DMS 273 (cell line): ENCODE results near the gene FNDC3B.

ENCODE experiments used
- DNase-seq: peaks from one replicate; lab custom pipeline; 2025; ENCODE audit not compliant: unreplicated experiment; lab: John Stamatoyannopoulos, UW

Gene FNDC3B

GRCh38 chr3:172112078-172112733 lies 72.8 kb downstream of the FNDC3B start:
- DNase-seq, result no peak

GRCh38 chr3:172112734-172113120 lies 73.3 kb downstream of the FNDC3B start:
- no peak for DNase-seq

DNA sequence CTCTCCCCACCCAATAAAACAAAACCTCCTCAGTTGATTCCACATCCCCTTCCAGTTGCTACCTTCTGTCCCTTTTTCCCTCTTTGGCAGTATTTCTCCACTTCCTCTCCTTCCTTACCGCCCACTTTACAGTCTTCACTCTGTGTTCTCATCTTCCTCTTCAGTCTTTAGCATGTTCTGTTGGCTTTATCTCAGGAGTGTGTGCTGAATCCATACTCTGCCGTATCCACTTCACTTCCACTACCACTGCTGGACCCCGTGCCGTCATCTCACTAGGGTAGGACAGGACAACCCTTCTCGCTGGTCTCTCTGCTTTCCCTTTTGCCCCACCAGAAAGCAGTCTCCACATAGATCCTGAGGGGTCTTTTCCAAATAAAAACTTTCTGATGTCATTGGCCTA lies 74.3 kb downstream of the FNDC3B start:
- DNase-seq, result no peak

GRCh38 chr3:172115059-172115458 lies 75.7 kb downstream of the FNDC3B start:
- no peak for DNase-seq

- DNase-seq, result no peak
Observed at GRCh38 chr3:172115787-172116186, 76.4 kb downstream of the FNDC3B start.

- DNase-seq, result no peak
Observed at GRCh38 chr3:172118019-172118418, 78.6 kb downstream of the FNDC3B start.

DNA sequence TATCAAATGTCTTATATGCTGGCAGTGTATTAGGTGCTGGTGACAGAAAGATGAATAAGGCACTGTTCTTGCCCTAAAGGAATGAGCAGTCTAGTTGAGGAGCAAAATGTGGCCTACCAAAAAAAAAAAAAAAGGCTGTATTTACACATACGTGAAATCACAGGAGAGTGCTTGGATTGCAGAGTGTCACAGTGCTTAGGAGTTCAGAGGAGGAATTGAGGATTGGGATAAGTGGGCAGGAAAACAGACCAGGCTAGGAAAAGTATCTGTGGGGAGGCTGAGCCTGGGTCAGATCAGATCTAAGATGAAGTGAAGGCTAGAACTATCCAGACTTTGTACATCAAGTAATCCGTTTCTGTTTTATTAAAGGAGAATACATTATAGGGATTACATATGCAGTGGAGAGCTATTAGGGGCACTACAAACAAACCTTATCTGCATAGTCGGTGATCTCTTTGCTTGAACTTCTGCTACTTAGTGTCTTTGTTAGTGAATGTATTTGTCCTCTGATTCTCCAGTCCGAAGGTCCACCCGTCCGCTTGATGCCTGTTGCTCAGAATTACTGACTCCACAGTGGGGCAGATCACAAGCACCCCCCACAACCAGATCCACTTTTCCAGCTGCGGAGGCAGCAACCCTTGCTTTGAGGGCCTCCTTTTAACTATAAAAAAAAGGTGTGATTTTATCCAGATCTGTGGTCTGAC lies 80.0 kb downstream of the FNDC3B start:
- no peak for DNase-seq

GRCh38 chr3:172120912-172121311 lies 81.5 kb downstream of the FNDC3B start:
- no peak for DNase-seq

- DNase-seq, result no peak
Observed at GRCh38 chr3:172121981-172122380, 82.6 kb downstream of the FNDC3B start.

- no peak for DNase-seq
Observed at GRCh38 chr3:172124271-172124670, 84.9 kb downstream of the FNDC3B start.

DNA sequence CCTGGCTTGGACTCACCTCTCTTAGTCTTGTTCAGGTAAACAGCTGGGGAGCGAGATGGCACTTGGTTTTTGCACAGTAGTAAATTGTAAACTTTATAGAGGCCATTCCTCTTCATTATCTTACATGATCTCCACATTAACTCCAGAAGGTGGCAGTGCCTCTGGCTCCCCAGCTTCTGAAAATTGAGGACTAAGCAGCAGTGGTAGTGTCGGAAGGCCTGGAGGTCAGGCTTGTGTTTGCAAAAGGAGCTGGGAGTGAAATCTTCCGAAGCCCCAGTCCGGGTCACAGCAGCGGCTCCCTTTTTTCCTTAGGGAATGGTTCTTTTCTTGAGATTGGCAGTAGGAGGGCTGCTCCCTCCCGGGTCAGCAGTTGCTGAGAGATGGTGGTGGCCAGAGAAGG lies 85.7 kb downstream of the FNDC3B start:
- DNase-seq, result peak; percentile 29

DNA sequence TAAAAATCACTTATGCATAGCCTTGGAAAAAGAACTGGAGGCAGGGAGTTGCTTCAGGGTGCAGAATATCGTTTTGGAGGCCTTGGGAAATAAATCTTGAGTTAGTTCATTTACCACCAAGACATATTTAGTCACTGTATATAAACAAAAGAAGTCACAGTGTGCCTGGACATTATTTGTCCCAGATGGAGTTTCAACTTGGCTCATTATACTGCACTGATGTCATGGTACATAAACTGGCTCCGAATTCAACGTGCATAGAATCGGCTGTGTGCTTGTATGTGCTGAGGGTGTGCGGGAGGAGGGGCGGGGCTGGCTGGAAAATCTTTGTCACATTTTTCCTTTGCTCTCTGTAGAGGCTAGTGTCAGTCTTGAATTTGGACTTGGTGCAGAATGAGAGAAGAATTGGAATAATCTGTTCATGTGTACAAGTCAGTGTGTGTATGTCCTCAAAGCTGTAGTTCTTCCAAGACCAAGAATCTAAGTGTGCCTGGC lies 86.6 kb downstream of the FNDC3B start:
- peak; percentile 55 for DNase-seq

GRCh38 chr3:172126741-172127140 lies 87.4 kb downstream of the FNDC3B start:
- DNase-seq, result no peak

- no peak for DNase-seq
Observed at GRCh38 chr3:172127141-172127540, 87.8 kb downstream of the FNDC3B start.

- DNase-seq, result no peak
Observed at GRCh38 chr3:172127929-172128580, 88.7 kb downstream of the FNDC3B start.

- no peak for DNase-seq
Observed at GRCh38 chr3:172128858-172129257, 89.5 kb downstream of the FNDC3B start.

DNA sequence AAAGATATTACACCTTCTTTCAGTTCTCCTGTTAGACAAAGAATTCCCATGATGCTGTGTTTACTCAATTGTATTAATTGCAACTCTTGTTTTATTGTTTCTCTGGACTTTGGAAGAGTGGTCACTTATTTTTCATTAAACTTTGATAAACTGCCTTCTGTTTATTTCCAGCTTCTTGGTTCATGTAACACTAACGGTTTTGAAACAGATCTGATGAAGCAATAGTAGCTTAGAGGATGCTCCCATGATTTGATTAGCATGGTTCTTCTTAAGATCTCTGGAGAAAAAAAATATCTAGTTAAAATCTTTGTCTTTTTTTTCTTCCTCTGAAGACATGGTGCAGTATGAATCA lies 90.1 kb downstream of the FNDC3B start:
- no peak for DNase-seq

DNA sequence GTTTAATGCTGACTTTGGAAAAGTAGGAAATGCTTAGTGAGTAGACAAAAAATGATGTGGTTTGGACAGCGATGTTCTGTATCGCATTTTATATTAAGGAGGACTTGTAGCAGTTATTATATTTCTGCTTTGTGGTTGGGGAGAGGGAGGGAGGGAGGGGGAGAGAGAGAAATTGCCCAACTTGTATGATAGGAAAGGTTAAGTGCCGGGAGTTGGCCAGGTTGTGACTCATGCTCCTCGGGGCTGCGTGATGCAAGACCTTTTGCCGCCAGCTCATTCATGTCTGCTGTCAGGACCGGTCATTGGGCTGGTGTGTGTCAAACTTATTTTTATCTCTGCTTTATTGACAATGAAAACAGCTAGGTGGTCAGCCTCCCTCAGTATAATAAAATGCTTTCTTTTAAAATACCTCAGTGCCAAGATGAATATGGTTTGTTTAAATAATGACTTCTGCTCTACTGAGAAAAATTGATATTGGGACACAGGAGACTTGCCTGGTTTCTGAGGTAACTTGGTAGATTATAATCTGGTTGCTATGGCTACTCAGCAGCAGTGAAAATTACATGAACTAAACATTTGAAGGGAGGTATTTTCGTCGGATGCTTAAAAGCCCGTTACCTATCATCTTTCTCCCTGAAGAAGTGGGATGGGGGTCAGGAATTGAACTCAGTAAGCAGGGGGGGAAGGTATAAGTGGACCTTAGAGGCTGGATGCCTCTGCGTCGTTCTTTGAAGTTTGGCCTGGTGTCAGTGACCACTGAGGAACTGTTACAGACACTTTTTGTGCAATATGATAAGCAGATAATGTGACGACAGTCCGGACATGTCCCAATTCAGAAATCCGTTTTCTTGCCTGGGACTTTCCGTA lies 90.7 kb downstream of the FNDC3B start:
- peak; percentile 65 for DNase-seq

GRCh38 chr3:172130717-172131050 lies 91.3 kb downstream of the FNDC3B start:
- DNase-seq, result no peak

- DNase-seq, result no peak
Observed at GRCh38 chr3:172131746-172132145, 92.4 kb downstream of the FNDC3B start.

GRCh38 chr3:172132159-172132586 lies 92.8 kb downstream of the FNDC3B start:
- DNase-seq, result no peak
